ENCODE data around the gene GNAO1. TPM values are rescaled to one million over a fixed set of nuclear protein-coding genes. Genes with fewer than 3 reads are reported as not detected.
A peak's percentile ranks its signal among the peaks of the same experiment; 100 is the strongest.

GNAO1 gene
- total and polyA plus RNA-seq, 2 experiments from 2014 or later = 2.7 to 2.8 TPM

- peaks cover 27% of the 10 kb centered on the region for H3K4me1 ChIP-seq (ENCODE audit: low read depth)
- H3K27ac ChIP-seq = peak overlapping the region; percentile 65
- no peaks in the 10 kb centered on the region for H3K36me3 ChIP-seq
- no peak for TF ChIP-seq CTCF (IDR thresholded peaks at IDR 0.05; ENCODE audit: low read depth, low read length)
- H3K4me3 ChIP-seq = no peak overlapping the region
- no peak for DNase-seq (ENCODE audit: low read depth in 1 of 2, low spot score in 1 of 2)
- H3K9me3 ChIP-seq (ENCODE audit: low read depth) = no peaks in the 10 kb centered on the region
- no peaks in the 10 kb centered on the region for H3K27me3 ChIP-seq
Observed at GRCh38 chr16:56265746-56266145, 74.5 kb downstream of the GNAO1 start.

GRCh38 chr16:56266641-56267607 lies 75.6 kb downstream of the GNAO1 start:
- H3K9me3 ChIP-seq (ENCODE audit: low read depth) = no peaks in the 10 kb centered on the region

GRCh38 chr16:56267888-56268287 lies 76.6 kb downstream of the GNAO1 start:
- Histone ChIP-seq H3K4me3 (no peak overlapping the region), H3K27ac (no peak overlapping the region), H3K27me3 (no peaks in the 10 kb centered on the region), H3K9me3 (ENCODE audit: low read depth) (no peaks in the 10 kb centered on the region), H3K4me1 (ENCODE audit: low read depth) (peaks cover 27% of the 10 kb centered on the region), H3K36me3 (no peaks in the 10 kb centered on the region)
- TF ChIP-seq CTCF (IDR thresholded peaks at IDR 0.05; ENCODE audit: low read depth, low read length) = no peak
- DNase-seq (ENCODE audit: low read depth in 1 of 2, low spot score in 1 of 2) = no peak

More at GRCh38 chr16:56266641-56267607, 75.6 kb downstream of the GNAO1 start:
- Histone ChIP-seq H3K36me3 (no peaks in the 10 kb centered on the region), H3K27me3 (no peaks in the 10 kb centered on the region), H3K27ac (no peak overlapping the region), H3K4me3 (no peak overlapping the region), H3K4me1 (ENCODE audit: low read depth) (peaks cover 27% of the 10 kb centered on the region)
- TF ChIP-seq CTCF (IDR thresholded peaks at IDR 0.05; ENCODE audit: low read depth, low read length) = no peak
- no peak for DNase-seq (ENCODE audit: low read depth in 1 of 2, low spot score in 1 of 2)

- Histone ChIP-seq H3K4me3 (no peak overlapping the region), H3K27me3 (no peaks in the 10 kb centered on the region), H3K27ac (peak overlapping the region; percentile 96), H3K36me3 (no peaks in the 10 kb centered on the region), H3K9me3 (ENCODE audit: low read depth) (no peaks in the 10 kb centered on the region), H3K4me1 (ENCODE audit: low read depth) (peaks cover 25% of the 10 kb centered on the region)
- TF ChIP-seq CTCF (IDR thresholded peaks at IDR 0.05; ENCODE audit: low read depth, low read length) = no peak
- DNase-seq (ENCODE audit: low read depth in 1 of 2, low spot score in 1 of 2) = no peak
Observed at GRCh38 chr16:56268799-56269198, 77.5 kb downstream of the GNAO1 start.

DNA sequence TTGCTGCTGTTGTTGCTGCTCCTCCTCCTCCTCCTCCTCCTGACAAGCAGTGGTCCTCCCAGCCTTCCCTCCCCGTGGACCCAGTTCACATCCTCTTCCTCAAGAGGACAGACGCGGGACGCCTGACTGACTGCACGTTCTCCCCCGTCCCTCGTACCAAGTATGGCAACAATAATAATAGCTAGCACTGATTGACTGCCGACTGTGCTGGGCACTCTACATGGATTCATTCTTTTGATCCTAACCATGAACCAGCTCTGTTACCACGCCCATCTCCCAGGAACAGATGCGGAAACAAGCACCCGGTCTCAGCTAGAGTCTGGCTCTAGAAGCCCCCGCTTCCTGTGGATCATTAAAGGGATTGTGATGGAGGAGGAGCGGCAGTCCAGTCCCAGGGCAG lies 78.0 kb downstream of the GNAO1 start:
- no peaks in the 10 kb centered on the region for H3K36me3 ChIP-seq
- peaks cover 20% of the 10 kb centered on the region for H3K4me1 ChIP-seq (ENCODE audit: low read depth)
- H3K4me3 ChIP-seq = no peak overlapping the region
- no peaks in the 10 kb centered on the region for H3K27me3 ChIP-seq
- no peak for TF ChIP-seq CTCF (IDR thresholded peaks at IDR 0.05; ENCODE audit: low read depth, low read length)
- H3K27ac ChIP-seq = peak overlapping the region; percentile 96
- DNase-seq (ENCODE audit: low read depth in 1 of 2, low spot score in 1 of 2) = no peak
- no peaks in the 10 kb centered on the region for H3K9me3 ChIP-seq (ENCODE audit: low read depth)

All from cardiac muscle cell (in vitro differentiated cells and primary cell).